ENCODE results near the gene PARD3. TPM values are rescaled to one million over a fixed set of nuclear protein-coding genes. Genes with fewer than 3 reads are reported as not detected.

PARD3 gene
- total RNA-seq, 1 donor from 2014 or later: 22.9 TPM

DNA sequence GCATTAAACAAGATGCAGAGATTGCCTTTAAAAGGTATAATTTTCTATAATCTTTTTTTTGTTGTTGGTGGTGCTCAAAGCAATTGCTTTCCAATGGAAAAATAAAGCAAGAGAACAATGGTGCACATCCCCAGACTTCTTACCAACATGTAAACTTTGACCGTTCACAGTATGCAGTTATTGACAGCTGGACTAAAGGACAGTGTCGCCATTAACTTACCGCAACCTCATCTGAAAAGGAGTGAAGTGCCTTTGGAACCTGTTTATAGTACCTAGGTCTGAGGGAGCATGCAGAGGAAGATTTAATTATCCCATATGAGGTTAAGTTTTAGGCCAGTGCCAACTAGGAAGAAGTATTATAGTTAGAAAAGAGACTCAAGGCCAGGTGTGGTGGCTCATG lies 654.5 kb downstream of the PARD3 start:
- DNase-seq: no peak
- H3K9me3 Mint-ChIP-seq (ENCODE audit: unreplicated experiment): no peaks in the 10 kb centered on the region
- H3K27ac Mint-ChIP-seq (ENCODE audit: unreplicated experiment): no peak overlapping the region
- no peak overlapping the region for H3K4me3 Mint-ChIP-seq (ENCODE audit: unreplicated experiment)
- TF ChIP-seq, protein P1, sequence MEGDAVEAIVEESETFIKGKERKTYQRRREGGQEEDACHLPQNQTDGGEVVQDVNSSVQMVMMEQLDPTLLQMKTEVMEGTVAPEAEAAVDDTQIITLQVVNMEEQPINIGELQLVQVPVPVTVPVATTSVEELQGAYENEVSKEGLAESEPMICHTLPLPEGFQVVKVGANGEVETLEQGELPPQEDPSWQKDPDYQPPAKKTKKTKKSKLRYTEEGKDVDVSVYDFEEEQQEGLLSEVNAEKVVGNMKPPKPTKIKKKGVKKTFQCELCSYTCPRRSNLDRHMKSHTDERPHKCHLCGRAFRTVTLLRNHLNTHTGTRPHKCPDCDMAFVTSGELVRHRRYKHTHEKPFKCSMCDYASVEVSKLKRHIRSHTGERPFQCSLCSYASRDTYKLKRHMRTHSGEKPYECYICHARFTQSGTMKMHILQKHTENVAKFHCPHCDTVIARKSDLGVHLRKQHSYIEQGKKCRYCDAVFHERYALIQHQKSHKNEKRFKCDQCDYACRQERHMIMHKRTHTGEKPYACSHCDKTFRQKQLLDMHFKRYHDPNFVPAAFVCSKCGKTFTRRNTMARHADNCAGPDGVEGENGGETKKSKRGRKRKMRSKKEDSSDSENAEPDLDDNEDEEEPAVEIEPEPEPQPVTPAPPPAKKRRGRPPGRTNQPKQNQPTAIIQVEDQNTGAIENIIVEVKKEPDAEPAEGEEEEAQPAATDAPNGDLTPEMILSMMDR (IDR thresholded peaks at IDR 0.05; ENCODE audit: partially characterized antibody, unreplicated experiment): no peak
- peaks cover 6% of the 10 kb centered on the region for H3K4me1 Mint-ChIP-seq (ENCODE audit: low read depth, unreplicated experiment)
- H3K36me3 Mint-ChIP-seq (ENCODE audit: unreplicated experiment): no peaks in the 10 kb centered on the region
- H3K27me3 Mint-ChIP-seq (ENCODE audit: unreplicated experiment): peaks cover 6% of the 10 kb centered on the region

DNA sequence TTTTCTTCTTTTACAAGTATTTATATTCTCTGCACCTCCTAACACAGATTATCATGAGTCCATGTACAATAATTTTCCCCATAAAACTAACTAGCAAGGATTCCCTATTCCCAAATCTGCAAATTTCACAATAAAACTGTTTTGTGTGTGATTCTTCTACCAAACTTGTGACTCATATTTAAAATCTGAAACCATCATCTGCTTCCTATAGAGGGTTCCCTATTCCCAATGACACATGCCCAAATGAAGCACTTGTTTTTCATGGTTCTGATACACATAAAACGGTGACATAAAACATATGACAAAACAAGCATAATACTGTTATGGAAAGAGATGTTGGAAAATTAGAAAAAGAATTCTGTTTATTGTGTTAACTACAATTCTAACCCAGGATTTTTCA lies 657.6 kb downstream of the PARD3 start:
- Mint-ChIP-seq H3K9me3 (ENCODE audit: unreplicated experiment) (no peaks in the 10 kb centered on the region), H3K4me3 (ENCODE audit: unreplicated experiment) (no peak overlapping the region), H3K4me1 (ENCODE audit: low read depth, unreplicated experiment) (peaks cover 6% of the 10 kb centered on the region), H3K36me3 (ENCODE audit: unreplicated experiment) (no peaks in the 10 kb centered on the region), H3K27me3 (ENCODE audit: unreplicated experiment) (peaks cover 6% of the 10 kb centered on the region), H3K27ac (ENCODE audit: unreplicated experiment) (no peak overlapping the region)
- DNase-seq: no peak
- TF ChIP-seq, protein P1 (IDR thresholded peaks at IDR 0.05; ENCODE audit: partially characterized antibody, unreplicated experiment): no peak

GRCh38 chr10:34156781-34157425 lies 658.2 kb downstream of the PARD3 start:
- H3K4me3 Mint-ChIP-seq (ENCODE audit: unreplicated experiment): no peak overlapping the region
- no peaks in the 10 kb centered on the region for H3K9me3 Mint-ChIP-seq (ENCODE audit: unreplicated experiment)
- no peak for DNase-seq
- no peak overlapping the region for H3K27ac Mint-ChIP-seq (ENCODE audit: unreplicated experiment)
- peaks cover 6% of the 10 kb centered on the region for H3K27me3 Mint-ChIP-seq (ENCODE audit: unreplicated experiment)
- peaks cover 6% of the 10 kb centered on the region for H3K4me1 Mint-ChIP-seq (ENCODE audit: low read depth, unreplicated experiment)
- no peaks in the 10 kb centered on the region for H3K36me3 Mint-ChIP-seq (ENCODE audit: unreplicated experiment)
- TF ChIP-seq, protein P1 (IDR thresholded peaks at IDR 0.05; ENCODE audit: partially characterized antibody, unreplicated experiment): no peak

DNA sequence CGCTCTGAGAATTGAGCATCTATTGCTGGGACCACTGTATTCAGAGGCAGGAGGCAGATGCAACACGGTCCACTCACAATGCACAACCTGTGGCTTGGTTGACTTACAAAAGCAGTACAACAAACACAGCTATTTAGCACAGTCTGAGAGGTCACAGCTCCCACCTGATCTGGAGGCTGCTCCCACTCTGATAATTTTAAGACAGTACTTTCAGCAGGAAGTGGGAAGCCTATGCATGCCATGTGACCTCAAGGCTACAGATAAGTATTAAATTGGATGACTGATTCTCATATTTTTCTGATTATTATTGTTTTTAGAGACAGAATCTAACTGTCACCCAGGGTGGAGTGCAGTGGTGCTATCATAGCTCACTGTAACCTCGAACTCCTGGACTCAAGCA lies 659.3 kb downstream of the PARD3 start:
- peaks cover 6% of the 10 kb centered on the region for H3K4me1 Mint-ChIP-seq (ENCODE audit: low read depth, unreplicated experiment)
- H3K27ac Mint-ChIP-seq (ENCODE audit: unreplicated experiment): no peak overlapping the region
- no peak overlapping the region for H3K4me3 Mint-ChIP-seq (ENCODE audit: unreplicated experiment)
- H3K9me3 Mint-ChIP-seq (ENCODE audit: unreplicated experiment): no peaks in the 10 kb centered on the region
- DNase-seq: no peak
- TF ChIP-seq, protein P1 (IDR thresholded peaks at IDR 0.05; ENCODE audit: partially characterized antibody, unreplicated experiment): no peak
- no peaks in the 10 kb centered on the region for H3K36me3 Mint-ChIP-seq (ENCODE audit: unreplicated experiment)
- H3K27me3 Mint-ChIP-seq (ENCODE audit: unreplicated experiment): peaks cover 3% of the 10 kb centered on the region

DNA sequence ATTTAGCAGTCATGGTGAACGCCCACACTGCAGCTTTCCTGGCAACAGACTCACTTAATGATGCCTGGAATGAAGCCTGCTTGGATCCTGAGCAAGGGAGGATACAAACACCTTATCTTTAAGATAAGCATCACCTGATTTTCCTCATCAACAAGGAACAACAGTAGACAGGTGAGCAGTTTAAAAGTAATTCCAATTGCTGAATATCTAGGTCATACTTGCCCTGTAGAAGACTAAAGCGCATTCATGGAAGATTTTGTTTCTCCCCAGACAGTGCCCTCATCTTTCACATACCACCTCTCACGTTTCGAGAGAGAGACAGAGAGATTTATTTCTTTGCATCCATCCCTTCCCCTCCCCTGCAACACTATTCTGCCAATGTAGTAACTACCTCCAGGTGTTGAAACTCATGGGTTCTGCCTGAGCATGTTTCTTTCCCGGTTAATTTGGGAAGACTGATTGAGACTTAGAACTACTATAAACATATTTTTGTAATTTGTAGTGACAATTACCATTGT lies 660.7 kb downstream of the PARD3 start:
- no peak for DNase-seq
- Mint-ChIP-seq H3K36me3 (ENCODE audit: unreplicated experiment) (no peaks in the 10 kb centered on the region), H3K4me1 (ENCODE audit: low read depth, unreplicated experiment) (peaks cover 6% of the 10 kb centered on the region), H3K9me3 (ENCODE audit: unreplicated experiment) (no peaks in the 10 kb centered on the region), H3K4me3 (ENCODE audit: unreplicated experiment) (no peak overlapping the region), H3K27ac (ENCODE audit: unreplicated experiment) (no peak overlapping the region), H3K27me3 (ENCODE audit: unreplicated experiment) (peaks cover 3% of the 10 kb centered on the region)
- TF ChIP-seq, protein P1 (IDR thresholded peaks at IDR 0.05; ENCODE audit: partially characterized antibody, unreplicated experiment): no peak
